ENCODE data around the gene PLEKHJ1. TPM values are rescaled to one million over a fixed set of nuclear protein-coding genes. Genes with fewer than 3 reads are reported as not detected.

The PLEKHJ1 gene
- total RNA-seq, 6 experiments from 2014 or later = 24.4 to 49.3 (median 28.6) TPM

DNA sequence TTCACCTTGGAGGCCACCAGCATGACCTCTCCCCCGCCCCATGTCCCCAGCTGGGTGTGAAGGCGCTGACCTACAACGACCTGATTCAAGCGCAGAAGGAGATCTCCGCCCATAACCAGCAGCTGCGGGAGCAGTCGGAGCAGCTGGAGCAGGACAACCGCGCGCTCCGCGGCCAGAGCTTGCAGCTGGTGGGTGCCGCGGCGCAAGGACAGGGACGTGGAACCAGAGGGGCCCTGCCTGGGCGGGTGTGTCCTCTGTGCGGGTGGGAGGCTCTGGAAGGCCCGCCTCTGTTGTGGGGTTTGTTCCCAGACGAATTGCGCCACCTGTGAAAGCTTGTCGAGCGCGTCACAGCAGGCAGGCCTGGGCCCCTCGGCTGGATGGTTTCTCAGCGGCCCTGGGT, 22.3 kb downstream of the PLEKHJ1 start:
- no peaks in the 10 kb centered on the region for H3K9me3 ChIP-seq

DNA sequence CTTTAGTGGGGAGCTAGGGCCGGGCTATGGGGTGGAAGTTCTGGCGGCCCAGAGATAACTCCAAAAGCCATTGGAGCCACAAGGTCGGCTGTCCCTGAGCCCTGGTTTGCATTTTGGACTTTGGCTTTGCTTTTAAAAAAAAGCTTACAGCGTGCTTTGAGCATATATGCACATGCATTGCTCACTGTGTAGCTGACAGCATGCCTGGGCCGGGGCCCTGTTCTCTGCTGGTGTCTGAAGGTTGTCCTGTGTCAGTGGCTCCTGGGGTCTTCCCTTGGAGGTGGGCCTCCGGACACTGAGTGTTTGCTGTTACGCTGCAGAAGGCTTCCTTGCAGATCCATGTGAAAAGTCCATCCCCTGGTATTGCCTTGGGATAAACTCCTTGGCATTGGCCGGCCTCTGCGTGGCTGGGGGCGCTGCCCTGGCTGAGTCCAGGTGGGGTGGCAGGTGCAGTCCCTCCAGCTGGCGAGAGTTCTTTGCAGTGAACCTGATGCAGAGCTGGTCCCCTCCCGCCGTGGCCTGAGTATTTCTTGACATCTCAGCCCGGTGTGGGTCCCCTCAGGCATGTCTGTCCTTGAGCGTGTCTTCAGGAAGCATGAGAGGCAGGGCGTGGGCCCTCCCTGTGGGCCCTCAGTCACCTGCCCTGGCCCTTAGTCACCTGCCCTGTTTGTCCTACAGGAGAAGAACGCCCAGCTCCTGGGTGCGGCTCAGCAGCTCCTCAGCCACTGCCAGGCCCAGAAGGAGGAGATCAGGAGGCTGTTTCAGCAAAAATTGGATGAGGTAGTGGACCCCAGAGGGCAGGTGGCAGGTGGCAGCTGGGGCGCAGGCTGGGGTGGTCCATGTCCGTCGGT, 23.0 kb downstream of the PLEKHJ1 start:
- ATAC-seq = no peak
- H3K27ac ChIP-seq = no peak overlapping the region

More for the DNA sequence above, 22.3 kb downstream of the PLEKHJ1 start:
- Histone ChIP-seq H3K4me3 (no peak overlapping the region), H3K36me3 (peaks cover 0 to 66% (median 23%) of the 10 kb centered on the region in 4 donors), H3K4me1 (no peaks in the 10 kb centered on the region), H3K27ac (no peak overlapping the region), H3K27me3 (no peaks in the 10 kb centered on the region)
- TF ChIP-seq, protein P1, sequence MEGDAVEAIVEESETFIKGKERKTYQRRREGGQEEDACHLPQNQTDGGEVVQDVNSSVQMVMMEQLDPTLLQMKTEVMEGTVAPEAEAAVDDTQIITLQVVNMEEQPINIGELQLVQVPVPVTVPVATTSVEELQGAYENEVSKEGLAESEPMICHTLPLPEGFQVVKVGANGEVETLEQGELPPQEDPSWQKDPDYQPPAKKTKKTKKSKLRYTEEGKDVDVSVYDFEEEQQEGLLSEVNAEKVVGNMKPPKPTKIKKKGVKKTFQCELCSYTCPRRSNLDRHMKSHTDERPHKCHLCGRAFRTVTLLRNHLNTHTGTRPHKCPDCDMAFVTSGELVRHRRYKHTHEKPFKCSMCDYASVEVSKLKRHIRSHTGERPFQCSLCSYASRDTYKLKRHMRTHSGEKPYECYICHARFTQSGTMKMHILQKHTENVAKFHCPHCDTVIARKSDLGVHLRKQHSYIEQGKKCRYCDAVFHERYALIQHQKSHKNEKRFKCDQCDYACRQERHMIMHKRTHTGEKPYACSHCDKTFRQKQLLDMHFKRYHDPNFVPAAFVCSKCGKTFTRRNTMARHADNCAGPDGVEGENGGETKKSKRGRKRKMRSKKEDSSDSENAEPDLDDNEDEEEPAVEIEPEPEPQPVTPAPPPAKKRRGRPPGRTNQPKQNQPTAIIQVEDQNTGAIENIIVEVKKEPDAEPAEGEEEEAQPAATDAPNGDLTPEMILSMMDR (IDR thresholded peaks at IDR 0.05) = no peak
- TF ChIP-seq POLR2A (IDR thresholded peaks at IDR 0.05) = no peak
- WGBS (ENCODE audit: insufficient coverage, low coverage, low lambda C conversion rate, missing lambda C conversion rate) = no CpG with 5 or more reads among the region's 26 CpGs
- ATAC-seq (no peak), DNase-seq (no peak)
- intact Hi-C loops (cut with DNase I) = no loop called here

DNA sequence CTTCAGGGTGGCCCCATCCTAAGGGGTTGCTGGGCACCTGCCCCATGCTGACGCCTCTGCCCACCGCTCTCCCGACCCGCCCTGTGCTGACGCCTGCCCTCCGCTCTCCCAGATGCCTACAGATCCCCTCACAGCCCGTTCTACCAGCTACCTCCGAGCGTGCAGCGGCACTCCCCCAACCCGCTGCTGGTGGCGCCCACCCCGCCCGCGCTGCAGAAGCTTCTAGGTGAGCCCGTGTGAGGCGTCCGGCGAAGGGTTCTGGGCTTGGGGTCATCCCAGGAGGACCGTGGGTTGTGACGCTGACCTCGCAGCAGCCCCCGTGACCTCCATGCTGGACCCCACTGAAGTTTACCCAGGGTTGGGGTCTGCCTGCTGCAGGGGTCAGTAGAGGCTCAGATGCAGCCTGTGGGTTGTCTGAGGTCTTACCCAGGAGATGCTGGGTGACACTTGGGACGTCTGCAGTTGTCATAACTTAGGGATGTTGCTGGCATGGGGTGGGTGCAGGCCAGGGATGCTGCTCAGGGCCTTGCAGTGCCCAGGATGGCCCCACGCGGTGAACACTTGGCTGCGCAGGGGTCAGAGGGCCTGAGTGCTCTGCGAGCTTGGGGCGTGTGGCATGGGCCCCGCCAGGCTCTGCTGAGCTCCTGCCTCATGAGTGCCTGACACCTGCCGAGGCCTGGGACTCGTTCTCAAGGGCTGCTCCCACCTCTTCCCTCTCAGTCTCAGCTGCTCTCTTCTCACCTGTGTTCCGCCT, 25.0 kb downstream of the PLEKHJ1 start:
- no peak for ATAC-seq
- H3K4me1 ChIP-seq = no peaks in the 10 kb centered on the region
- no peak overlapping the region for H3K4me3 ChIP-seq
- no peak for TF ChIP-seq POLR2A (IDR thresholded peaks at IDR 0.05)
- TF ChIP-seq, protein P1 (IDR thresholded peaks at IDR 0.05) = no peak
- no peak for DNase-seq
- no peaks in the 10 kb centered on the region for H3K9me3 ChIP-seq
- no peak overlapping the region for H3K27ac ChIP-seq
- H3K36me3 ChIP-seq = peaks cover 0 to 47% (median 18%) of the 10 kb centered on the region in 4 donors
- WGBS (ENCODE audit: insufficient coverage, low coverage, low lambda C conversion rate, missing lambda C conversion rate) = 100% methylated on average over 4 of the region's 33 CpGs
- intact Hi-C loops (cut with DNase I) = no loop called here
- H3K27me3 ChIP-seq = no peaks in the 10 kb centered on the region

More for the DNA sequence above, 23.0 kb downstream of the PLEKHJ1 start:
- WGBS (ENCODE audit: insufficient coverage, low coverage, low lambda C conversion rate, missing lambda C conversion rate) = 93% methylated on average over 7 of the region's 21 CpGs
- no peak for TF ChIP-seq POLR2A (IDR thresholded peaks at IDR 0.05)
- TF ChIP-seq, protein P1 (IDR thresholded peaks at IDR 0.05) = no peak
- intact Hi-C loops (cut with DNase I) = no loop called here
- no peak for DNase-seq
- Histone ChIP-seq H3K4me1 (no peaks in the 10 kb centered on the region), H3K27me3 (no peaks in the 10 kb centered on the region), H3K4me3 (no peak overlapping the region), H3K36me3 (peaks cover 0 to 64% (median 23%) of the 10 kb centered on the region in 4 donors), H3K9me3 (no peaks in the 10 kb centered on the region)

DNA sequence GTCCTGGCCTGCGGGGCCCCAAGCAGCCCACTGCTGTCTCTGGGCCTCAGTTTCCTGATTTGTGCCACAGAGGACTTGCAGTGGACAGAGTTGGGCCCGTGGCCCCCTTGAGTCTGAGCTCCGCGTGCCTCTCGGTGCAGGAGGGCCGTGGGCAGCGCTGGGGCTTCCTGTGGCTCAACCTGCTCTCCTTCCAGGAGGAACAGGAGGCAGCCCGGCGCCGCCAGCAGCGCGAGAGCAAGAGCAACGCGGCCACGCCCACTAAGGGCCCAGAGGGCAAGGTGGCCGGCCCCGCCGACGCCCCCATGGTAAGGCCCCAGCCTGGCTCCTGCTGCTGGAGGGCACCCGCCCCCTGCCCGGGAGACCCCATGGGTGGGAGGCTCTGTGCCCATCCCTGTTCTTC, 25.9 kb downstream of the PLEKHJ1 start:
- DNase-seq = no peak
- Histone ChIP-seq H3K4me3 (no peak overlapping the region), H3K27me3 (no peaks in the 10 kb centered on the region), H3K27ac (no peak overlapping the region), H3K36me3 (peaks cover 0 to 39% (median 13%) of the 10 kb centered on the region in 4 donors), H3K9me3 (no peaks in the 10 kb centered on the region), H3K4me1 (no peaks in the 10 kb centered on the region)
- intact Hi-C loops (cut with DNase I) = no loop called here
- no peak for ATAC-seq
- TF ChIP-seq, protein P1 (IDR thresholded peaks at IDR 0.05) = no peak
- TF ChIP-seq POLR2A (IDR thresholded peaks at IDR 0.05) = no peak
- WGBS (ENCODE audit: insufficient coverage, low coverage, low lambda C conversion rate, missing lambda C conversion rate) = 100% methylated on average over 1 of the region's 21 CpGs

Measured in right lobe of liver (tissue), 6 donors.